Putamen (tissue), 1 donor: ENCODE results near the gene DNAJA3.

Experiments
- DNase-seq: peaks from one replicate; pipeline ENCODE4 v3.0.0-alpha.2; 2016; ENCODE audit warnings: low spot score

Gene DNAJA3

DNA sequence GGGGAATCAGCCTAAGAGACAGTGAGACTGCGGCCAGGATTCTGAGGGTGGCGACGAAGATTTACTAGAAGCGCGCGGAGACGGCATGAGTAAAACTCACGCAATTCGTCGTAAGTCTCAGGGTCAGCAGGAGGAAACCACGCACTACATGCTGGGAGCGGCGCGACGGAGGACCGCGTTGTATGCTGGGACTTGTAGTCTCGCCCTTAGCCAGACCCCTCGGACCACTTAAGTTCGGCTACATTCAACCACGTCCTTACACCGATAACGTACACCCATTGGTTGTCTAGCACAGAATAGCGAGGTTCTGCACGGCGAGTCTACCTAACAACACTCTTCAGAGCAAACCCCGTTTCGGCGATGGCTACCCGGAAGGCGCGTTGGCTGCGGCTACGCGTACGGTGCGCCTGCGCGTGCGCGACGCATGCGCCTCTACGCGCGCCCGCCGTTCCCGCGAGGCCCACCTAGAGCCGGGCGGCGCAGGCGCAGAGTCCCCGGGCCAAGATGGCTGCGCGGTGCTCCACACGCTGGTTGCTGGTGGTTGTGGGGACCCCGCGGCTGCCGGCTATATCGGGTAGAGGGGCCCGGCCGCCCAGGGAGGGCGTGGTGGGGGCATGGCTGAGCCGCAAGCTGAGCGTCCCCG lies at the start of gene DNAJA3:
DNAJA3 (plus strand) TSS at position 491 of the 643 bp plus-strand sequence; CDS start at position 505, 14 bp downstream.
- DNase-seq: peak; percentile 93

DNA sequence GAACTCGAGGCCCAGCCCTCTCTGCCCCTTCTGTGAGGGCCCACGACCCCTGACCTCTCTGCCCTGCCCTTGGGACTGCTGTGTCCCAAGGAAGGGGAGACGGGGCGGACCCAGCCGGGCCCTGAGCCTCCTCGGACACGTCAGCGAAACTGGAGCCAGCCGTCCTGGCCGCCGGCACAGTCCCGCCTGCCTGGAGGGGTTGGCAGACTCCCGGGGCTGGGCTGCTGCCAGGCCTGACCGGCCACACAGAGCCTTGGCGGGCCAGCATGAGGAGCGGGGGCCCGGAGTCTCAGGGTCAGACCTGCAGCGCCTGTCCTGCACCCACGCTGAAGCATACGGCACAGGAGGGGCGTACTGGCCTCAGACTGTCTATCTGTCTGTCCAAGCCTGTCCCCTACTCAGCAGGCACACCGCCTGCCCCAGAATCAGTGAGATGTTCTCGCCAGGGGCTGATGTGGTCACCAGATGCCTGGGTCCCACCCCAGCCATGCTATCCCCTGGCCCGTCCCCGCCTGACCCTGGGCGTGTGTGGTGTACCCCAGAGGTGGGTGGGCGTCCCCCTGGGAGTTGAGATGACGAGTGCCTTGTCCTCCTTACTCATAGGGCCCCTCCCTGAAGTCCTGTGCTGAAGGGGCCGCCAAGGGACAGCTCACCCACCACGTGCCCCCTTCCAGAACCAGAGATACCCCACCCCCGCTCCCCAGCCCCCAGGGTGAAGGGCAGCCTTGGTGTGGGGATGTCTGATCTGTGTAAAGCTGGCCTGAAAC lies 49.4 kb upstream of the DNAJA3 start:
- DNase-seq: peak; percentile 78

DNA sequence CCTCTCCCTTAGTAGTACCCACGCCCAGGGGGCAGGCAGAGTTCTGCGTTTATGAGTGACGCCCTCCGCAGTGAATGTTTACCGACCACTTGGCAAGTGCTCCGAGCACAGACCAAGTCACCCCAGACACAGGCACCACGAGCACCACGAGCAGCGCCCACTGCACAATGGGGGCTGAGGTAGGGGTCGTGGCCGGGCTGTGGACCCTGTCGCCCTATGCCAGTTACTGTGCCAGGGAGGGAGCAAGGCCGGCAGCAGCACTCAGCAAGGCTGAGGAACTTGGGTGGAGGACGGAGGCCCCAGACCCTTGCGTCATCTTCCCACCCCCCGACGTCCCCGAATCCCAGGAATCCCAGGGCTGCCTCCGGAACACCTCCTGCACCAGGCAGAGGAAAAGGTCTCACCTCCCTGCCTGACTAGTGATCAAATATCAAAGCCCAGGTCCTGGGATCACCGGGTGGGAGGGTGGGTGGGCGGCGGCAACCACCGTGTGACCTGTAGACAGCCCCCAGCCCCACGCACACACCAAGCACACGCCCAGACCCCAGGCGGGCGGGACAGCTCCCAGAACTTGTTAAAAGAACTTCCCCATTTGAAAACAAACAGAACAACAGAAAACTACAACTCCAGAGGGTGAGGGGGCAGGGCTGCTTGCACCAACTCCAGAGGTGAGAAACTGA lies 48.6 kb upstream of the DNAJA3 start:
- no peak for DNase-seq

DNA sequence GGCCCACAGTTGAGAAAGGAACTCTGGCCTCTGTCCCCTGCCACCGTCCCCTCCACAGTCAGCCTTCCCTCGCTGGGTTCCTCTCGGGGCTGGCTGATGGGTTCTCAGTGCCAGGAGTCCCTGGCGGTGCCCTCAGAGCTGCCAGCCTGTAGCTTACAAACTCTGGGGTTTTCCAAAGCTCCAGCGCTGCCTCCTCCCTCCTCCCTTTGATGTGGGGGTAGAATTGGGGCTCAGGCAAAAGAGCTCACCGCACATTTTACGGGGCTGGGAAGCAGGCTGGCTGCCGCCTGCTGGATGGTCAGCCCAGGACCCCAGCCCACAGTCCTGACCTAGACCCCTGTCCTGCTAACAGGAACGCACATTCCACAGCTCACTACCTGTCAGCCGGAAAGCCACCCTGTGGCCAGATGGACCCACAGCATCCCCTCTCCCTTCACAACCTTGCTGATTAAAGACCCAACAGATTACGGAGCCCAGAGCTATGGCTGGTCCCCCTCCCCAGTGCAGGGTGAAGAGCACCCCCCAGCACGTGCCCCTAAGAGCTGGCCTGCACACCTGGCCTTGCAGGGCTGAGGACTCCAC lies 48.0 kb upstream of the DNAJA3 start:
- DNase-seq: no peak

DNA sequence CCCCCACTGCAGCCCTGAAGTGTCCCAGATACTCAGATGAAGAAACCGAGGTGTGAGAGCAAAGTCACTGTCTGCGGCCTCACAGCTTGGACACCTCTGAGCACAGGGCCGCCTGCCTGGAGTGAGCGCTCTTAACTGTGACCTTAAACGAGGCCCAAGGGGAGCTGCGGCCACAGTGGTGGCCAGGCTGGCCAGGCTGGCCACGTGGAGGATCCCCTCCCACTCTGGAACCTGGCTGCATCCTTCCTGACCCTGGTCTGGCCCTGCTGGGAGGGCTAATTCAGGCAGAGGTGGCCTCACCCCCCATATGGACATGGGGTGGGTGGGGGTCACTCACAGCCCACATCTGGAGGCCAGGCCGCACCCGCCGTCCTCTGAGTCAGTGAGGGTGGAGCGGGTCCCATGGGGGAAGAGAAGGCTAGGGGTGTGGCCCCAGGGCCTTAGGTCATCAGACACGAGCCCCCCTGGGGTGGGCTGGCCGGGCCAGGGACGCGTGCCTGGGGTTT lies 47.5 kb upstream of the DNAJA3 start:
- DNase-seq: no peak

DNA sequence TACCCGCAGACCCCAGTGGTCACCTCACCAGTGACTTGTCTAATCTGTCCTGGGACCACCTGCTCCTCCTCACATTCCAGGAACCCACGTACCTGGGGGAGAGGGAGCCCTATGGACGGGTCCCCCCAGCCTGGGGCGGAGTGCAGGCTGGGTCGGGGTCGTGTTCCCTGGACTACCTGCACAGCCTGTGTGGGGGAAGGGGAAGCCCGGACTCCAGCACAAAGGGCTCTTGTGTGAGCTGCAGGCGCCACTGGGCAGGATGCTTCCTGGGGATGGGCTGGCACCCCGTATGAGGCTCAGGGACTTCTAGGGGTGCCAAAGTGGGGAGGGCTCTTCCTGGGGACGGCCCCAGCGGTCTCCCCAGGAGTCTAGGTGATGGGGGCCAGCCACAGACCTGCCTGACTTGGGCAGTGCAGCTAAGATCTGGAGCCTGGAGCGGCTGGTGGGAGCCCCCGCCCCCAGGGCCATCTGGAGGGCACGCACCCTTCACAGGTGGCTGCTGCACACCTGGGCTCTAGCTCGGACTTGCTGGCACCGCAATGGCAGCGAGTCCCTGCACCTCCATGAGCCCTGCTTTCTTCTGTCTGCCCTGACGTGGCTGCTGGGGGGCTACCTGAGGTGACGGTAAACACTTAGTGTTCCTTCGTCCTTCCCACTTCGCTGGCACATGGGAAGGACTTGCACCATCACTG lies 46.5 kb upstream of the DNAJA3 start:
- no peak for DNase-seq

DNA sequence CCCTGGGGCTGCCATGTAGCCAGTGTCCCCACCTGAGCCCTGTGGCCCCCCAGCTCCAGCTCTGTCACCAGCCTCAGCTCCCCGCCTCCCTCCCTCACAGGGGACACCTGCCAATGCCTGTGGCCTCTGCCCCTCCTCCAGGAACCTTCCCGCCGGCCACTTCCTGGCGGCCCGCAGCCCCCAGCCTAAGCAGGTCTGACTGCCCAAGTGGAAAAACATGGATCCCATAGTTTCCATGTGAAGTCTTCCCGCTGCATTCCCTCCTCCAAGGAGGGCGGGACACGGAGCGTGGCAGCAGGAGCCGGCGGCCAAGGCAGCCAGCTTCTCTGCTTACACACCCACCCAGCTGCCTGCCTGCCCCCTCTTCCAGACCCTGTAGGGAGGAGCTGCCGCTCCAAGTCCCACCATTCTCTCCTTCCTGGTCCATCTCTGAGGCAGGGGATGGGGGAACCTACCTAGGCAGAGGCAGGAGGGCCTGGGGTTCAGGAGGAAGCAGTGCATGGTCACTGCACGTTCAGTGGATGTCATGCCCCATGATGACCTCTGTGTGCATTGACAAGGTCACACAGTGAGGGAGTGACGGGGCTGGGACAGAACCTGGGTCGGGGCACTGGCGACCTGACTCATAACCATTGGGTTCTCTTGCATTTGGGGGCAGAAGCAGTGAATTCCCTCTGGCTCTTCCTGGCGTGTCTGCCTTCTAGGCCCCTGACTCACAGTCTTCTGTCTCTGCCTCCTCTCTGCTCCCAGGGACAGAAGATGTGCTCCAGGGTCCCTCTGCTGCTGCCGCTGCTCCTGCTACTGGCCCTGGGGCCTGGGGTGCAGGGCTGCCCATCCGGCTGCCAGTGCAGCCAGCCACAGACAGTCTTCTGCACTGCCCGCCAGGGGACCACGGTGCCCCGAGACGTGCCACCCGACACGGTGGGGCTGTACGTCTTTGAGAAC lies 45.3 kb upstream of the DNAJA3 start:
- no peak for DNase-seq

DNA sequence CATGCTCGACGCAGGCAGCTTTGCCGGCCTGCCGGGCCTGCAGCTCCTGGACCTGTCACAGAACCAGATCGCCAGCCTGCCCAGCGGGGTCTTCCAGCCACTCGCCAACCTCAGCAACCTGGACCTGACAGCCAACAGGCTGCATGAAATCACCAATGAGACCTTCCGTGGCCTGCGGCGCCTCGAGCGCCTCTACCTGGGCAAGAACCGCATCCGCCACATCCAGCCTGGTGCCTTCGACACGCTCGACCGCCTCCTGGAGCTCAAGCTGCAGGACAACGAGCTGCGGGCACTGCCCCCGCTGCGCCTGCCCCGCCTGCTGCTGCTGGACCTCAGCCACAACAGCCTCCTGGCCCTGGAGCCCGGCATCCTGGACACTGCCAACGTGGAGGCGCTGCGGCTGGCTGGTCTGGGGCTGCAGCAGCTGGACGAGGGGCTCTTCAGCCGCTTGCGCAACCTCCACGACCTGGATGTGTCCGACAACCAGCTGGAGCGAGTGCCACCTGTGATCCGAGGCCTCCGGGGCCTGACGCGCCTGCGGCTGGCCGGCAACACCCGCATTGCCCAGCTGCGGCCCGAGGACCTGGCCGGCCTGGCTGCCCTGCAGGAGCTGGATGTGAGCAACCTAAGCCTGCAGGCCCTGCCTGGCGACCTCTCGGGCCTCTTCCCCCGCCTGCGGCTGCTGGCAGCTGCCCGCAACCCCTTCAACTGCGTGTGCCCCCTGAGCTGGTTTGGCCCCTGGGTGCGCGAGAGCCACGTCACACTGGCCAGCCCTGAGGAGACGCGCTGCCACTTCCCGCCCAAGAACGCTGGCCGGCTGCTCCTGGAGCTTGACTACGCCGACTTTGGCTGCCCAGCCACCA lies 44.4 kb upstream of the DNAJA3 start:
- no peak for DNase-seq

DNA sequence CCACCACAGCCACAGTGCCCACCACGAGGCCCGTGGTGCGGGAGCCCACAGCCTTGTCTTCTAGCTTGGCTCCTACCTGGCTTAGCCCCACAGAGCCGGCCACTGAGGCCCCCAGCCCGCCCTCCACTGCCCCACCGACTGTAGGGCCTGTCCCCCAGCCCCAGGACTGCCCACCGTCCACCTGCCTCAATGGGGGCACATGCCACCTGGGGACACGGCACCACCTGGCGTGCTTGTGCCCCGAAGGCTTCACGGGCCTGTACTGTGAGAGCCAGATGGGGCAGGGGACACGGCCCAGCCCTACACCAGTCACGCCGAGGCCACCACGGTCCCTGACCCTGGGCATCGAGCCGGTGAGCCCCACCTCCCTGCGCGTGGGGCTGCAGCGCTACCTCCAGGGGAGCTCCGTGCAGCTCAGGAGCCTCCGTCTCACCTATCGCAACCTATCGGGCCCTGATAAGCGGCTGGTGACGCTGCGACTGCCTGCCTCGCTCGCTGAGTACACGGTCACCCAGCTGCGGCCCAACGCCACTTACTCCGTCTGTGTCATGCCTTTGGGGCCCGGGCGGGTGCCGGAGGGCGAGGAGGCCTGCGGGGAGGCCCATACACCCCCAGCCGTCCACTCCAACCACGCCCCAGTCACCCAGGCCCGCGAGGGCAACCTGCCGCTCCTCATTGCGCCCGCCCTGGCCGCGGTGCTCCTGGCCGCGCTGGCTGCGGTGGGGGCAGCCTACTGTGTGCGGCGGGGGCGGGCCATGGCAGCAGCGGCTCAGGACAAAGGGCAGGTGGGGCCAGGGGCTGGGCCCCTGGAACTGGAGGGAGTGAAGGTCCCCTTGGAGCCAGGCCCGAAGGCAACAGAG lies 43.5 kb upstream of the DNAJA3 start:
- no peak for DNase-seq

DNA sequence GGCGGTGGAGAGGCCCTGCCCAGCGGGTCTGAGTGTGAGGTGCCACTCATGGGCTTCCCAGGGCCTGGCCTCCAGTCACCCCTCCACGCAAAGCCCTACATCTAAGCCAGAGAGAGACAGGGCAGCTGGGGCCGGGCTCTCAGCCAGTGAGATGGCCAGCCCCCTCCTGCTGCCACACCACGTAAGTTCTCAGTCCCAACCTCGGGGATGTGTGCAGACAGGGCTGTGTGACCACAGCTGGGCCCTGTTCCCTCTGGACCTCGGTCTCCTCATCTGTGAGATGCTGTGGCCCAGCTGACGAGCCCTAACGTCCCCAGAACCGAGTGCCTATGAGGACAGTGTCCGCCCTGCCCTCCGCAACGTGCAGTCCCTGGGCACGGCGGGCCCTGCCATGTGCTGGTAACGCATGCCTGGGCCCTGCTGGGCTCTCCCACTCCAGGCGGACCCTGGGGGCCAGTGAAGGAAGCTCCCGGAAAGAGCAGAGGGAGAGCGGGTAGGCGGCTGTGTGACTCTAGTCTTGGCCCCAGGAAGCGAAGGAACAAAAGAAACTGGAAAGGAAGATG lies 42.8 kb upstream of the DNAJA3 start:
- no peak for DNase-seq

DNA sequence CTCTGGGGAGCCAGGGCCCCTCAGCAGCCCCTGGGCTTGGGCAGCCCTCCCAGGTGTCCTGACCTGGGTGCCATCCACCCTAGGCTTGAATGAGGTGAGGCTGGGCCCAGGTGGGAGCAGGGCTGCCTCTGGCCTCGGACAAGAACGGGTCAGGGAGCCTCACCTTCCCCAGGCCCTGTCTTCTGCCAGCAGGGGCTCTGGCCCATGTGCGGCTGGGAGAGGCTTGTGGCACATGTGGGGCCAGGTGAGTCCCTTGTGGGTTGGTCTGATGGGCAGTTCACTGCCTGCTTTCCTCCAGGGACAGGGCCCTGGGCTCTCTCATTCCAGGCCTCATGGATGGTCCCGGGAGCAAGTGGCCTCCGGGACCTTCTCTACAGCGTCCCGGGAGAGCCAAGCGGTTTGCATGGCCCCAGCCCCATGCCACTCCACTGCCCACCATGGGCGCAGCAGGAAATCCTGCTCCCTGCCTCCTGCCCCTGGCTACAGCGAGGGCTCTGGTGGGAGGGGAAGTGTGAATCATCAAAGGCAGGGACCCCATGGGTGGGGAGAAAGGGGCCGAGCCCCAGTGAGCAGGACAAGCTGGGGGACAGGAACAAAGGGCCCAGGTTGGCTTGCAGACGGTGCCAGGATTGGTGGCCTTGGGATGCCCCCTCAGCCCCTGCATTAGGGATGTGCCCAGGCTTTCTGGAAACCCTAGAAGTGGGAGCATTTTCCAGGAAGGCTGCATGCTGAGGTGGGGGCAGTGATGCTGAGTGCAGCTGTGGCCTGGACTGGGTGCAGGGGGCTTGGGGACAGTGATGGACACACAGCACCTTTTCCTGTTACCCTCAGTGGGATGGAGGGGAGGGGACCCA lies 41.9 kb upstream of the DNAJA3 start:
- no peak for DNase-seq

DNA sequence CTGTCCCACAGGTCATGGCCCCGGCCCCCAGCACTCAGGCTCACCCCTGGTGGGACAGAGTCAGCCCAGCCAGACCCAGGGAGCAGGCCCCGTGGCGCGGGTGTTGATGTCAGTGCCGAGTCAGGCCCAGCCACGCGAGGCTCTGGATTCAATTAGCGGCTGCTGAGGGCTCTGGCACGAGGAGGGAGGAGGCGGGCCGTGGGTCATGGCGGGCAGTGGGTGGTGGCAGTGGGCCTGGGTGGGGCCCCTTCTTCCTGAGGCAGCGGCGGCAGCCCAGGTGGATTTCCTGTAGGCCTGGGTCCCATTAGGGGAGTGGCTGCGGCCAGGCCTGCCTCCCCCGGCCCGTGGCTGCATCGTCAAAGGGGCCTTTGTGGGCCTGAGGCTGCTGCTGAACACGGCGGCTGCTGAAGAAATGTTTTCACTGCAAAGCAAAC lies 41.1 kb upstream of the DNAJA3 start:
- DNase-seq: no peak

DNA sequence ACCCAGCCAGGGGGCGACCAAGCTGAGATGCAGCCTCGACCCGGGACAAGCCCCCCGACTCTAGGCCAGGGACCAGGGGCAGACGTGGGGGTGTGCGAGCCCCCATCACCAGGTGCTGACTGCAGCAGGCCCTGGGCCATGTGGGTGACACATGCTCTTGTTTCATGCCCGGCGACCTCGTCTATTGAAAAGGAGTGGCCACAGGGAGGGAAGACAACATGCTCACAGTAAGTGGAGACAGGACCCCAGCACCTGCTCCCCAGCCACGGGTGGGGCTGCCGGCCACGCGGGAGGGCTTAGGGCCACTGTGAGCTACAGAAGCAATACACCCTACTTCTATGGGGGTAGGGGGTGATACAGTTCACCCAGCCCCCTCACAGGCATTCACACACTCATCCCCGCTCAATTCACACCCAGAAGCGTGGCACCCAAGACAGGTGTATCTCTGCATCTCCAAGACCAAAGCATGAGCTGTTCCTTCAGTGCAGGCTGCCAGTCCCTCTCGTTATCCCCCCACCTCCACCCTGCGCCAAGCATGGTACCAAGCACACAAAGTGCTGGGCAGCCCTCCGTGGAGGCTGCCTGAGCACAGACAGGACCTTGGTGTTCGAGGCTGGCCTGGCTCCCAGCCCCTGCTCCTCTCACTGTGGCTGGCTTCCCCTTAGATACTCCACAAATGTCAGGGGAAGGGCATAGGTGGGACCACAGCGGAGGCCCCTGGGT lies 40.4 kb upstream of the DNAJA3 start:
- DNase-seq: no peak

DNA sequence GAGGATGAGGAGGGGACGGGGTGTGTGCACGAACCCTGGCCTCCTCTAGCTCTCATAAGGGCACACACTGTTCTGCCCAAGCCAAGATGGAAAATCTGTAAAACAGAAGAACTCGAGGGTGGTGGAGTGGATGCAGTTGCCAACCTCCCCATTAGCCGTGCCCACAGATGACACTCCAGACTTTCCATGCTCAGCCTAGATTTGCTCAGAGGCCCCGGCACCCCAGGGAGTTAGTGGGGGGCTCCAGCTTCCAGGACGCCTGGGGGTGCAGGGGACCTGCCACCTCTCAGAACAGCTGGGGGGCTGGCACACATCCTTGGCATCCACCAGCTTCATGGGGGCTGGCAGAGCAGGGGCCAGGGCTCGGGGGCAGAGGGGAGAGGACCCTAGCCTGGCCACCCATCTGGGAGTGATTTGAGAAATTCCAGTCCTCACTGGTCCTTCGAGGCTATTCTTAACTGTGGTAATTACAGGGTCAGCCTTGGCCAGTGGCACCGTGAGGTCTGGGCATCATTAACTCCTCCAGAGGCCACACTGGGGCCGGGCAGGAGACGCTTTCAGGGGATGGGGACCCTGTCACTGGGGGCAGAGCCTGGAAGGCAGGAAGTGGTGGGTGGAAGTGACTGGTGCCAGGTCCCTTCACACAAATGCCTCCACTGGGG lies 39.7 kb upstream of the DNAJA3 start:
- no peak for DNase-seq

DNA sequence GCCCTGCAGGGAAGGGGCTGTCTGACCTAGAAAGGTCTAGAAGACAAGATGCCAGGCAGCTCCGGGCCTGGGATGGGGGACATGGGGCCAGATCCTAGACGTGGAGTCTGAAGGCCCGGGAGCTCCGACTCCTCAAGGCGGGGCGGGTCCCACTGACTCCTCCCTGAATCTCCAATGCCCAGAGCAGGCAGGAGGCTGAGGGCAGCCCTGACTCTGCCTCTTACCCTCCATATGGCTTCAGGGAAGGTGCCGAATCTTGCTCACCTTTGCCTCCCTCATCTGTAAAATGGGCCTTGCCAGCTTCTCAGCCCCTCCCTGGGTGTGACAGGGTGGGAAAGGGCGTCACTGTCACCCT lies 39.2 kb upstream of the DNAJA3 start:
- no peak for DNase-seq

DNA sequence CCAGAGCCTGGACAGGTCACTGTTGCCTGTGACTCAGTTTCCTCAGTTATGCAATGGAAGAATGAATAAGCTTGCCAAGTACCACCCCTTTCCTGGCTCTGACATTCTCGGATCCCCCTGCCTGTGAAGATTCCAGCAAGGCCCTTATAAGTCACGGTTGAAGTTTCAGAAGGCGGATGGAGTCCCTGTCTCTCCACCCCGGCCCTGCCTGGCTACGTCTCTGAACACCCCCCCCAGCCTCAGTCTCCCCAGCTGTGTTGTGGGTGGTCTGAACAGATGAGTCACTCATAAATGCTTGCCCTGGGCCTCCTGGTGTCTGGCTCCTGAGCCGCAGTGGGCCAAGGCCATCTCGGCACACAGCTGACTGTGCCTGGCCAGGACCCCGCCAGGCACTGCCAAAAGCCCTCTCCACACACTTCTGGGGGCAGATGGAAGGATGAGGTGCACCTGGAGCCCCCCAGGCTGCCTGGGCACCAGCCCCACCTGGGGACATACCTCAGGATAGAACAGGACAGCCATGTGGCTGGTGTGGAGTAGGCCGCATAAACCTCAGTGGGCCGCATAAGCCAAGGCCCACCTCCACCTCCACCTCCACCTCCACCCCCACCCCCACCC lies 38.6 kb upstream of the DNAJA3 start:
- DNase-seq: no peak
